MCF 10A (cell line): ENCODE data around the gene TBC1D9B. TPM values are rescaled to one million over a fixed set of nuclear protein-coding genes. Genes with fewer than 3 reads are reported as not detected.

Experiments
- BruUV-seq: library from RNA; stranded (reverse); fragments of 400-500 nt; replicated peaks from 2 replicates; lab custom pipeline; 2021; lab: Mats Ljungman, UMichigan
- CTCF ChIA-PET: fragments of 300-600 bp; sonication (Branson Sonifier 250); formaldehyde crosslinking; extraction: SDS; loops from one replicate; lab custom pipeline; 2021; ENCODE audit warnings: antibody characterized with exemption, inconsistent platforms; lab: Yijun Ruan, JAX
- POLR2A ChIA-PET: fragments of 300-600, 350-650 bp; sonication (Branson Sonifier 250); formaldehyde crosslinking; extraction: SDS; loops from one replicate; lab custom pipeline; 2020; ENCODE audit warnings: antibody characterized with exemption, inconsistent platforms; lab: Yijun Ruan, JAX
- DNase-seq: peaks from one replicate; pipeline ENCODE4 v3.0.0-alpha.2; 2018; ENCODE audit not compliant: unreplicated experiment
- H3K27ac Mint-ChIP-seq: one replicate; pipeline ENCODE4 v1.8.0; 2022; ENCODE audit warnings: mild to moderate bottlenecking, low read depth, mixed read lengths; ENCODE audit not compliant: unreplicated experiment
- H3K27me3 Mint-ChIP-seq: one replicate; pipeline ENCODE4 v1.8.0; 2022; ENCODE audit warnings: mixed read lengths; ENCODE audit not compliant: insufficient read depth, unreplicated experiment
- H3K36me3 Mint-ChIP-seq: one replicate; pipeline ENCODE4 v1.8.0; 2022; ENCODE audit warnings: mild to moderate bottlenecking, moderate library complexity, mixed read lengths; ENCODE audit not compliant: insufficient read depth, unreplicated experiment
- H3K4me1 Mint-ChIP-seq: one replicate; pipeline ENCODE4 v1.8.0; 2022; ENCODE audit warnings: mixed read lengths; ENCODE audit not compliant: insufficient read depth, unreplicated experiment
- H3K4me3 Mint-ChIP-seq: one replicate; pipeline ENCODE4 v1.8.0; 2022; ENCODE audit warnings: mild to moderate bottlenecking, moderate library complexity, mixed read lengths; ENCODE audit not compliant: unreplicated experiment
- H3K9me3 Mint-ChIP-seq: one replicate; pipeline ENCODE4 v1.8.0; 2022; ENCODE audit warnings: mixed read lengths; ENCODE audit not compliant: unreplicated experiment
- CTCF ChIP-seq: fragments of 200-600 bp; IDR thresholded peaks from one replicate; pipeline ENCODE4 v1.8.0; 2022; ENCODE audit warnings: antibody characterized with exemption, mild to moderate bottlenecking; ENCODE audit not compliant: unreplicated experiment
- intact Hi-C: fragments of 100-400 bp; cut with micrococcal nuclease; formaldehyde crosslinking; loops from 2 replicates; pipeline ENCODE4 v1.14.1; 2022
- total RNA-seq: library from RNA; stranded (reverse); gene quantifications from 2 replicates; pipeline ENCODE4 v1.2.3, GENCODE V29; 2022

TBC1D9B gene
- total RNA-seq, 1 experiment from 2014 or later, result 162 TPM

DNA sequence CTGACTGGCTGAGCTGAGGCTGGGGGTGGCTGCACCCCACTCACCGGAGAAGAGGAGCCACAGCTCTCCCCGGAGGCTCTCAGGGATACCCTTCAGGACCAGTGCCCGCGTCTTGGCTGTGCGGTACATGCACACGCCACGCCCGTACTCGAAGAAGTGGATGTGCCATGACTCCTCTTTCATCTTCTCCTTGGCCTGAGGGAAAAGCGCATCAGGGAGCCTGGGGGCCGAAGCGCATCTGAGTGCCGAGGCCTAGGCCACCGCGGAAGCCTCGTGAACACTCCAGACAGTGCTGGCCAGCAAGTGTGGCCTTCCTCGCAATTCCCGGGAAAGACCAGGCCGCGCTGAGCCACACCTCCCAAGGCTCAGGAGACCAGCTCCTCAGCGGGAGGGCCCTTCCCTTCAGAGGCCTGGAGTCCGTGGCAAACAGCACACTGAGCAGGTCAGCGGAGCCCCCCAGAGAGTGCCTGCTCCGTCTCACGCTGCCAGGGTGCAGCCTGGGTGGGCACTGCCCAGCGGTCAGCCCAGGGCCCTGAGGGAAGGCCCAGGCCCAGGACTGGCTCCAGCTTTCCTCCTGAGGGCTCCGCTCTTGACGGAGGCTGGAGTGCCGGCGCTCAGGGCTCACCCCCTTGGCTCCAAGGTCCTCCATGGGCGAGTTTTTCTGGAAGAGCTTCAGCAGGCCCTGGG lies 28.6 kb downstream of the TBC1D9B start:
- H3K9me3 Mint-ChIP-seq, result peaks cover 9% of the 10 kb centered on the region
- ChIA-PET POLR2A (interaction anchor here (1.4 kb wide), 1 partner anchor 10 kb away, joined by 4 read pairs; no protein-coding TSS in a partner anchor), CTCF (no interaction called here)
- H3K36me3 Mint-ChIP-seq, result peaks cover 55% of the 10 kb centered on the region
- no peak for TF ChIP-seq CTCF
- no peak overlapping the region for H3K27ac Mint-ChIP-seq
- no peaks in the 10 kb centered on the region for H3K27me3 Mint-ChIP-seq
- H3K4me1 Mint-ChIP-seq, result no peaks in the 10 kb centered on the region
- no TSS peak for BruUV-seq
- no peak overlapping the region for H3K4me3 Mint-ChIP-seq
- intact Hi-C loops, result no loop called here
- no peak for DNase-seq

DNA sequence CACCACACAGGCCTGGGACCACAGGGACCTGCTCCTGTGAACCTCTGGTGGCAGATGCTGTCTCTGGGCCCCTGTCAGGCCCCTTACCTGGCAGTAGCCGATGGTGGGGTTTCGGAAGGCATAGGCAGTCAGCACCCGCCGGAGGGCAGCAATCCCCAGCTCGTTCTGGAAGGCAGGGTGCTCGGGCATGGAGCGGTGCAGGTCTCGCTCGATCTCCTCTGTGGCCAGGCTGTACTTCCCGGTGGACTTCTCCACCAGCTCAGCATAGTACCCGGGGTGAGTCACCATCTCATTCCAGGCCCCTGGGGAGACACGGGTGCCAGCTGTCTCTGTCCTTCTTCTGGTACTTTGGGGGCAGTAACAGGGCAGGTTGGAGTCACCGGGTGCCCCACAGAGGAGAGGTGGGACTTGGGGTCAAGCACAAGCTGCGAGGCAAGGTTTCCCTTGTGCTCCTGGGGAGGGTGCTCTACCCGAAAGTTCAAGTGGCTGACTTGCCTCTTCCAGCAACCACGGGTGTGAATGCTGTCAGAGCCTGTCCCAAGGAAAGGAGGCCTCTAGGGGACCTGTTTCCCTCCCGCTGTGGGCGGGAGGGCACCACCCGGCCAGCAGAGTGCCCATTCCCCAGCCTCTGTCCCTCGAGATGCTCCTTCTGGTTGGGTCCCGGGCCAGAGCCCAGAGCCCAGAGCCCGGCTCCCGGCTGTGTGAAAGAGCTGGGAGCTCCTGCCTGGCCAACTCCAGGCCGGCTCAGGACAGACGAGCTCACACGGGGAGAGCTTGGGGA lies 29.3 kb downstream of the TBC1D9B start:
- no peak overlapping the region for H3K27ac Mint-ChIP-seq
- POLR2A ChIA-PET, result interaction anchor here (1.4 kb wide), 2 partner anchors 9 to 28 kb away, joined by 3 to 4 read pairs; no protein-coding TSS in a partner anchor
- CTCF ChIA-PET, result interaction anchor here (0.6 kb wide), 2 partner anchors 195 to 255 kb away, joined by 3 read pairs; partner anchors contain the start of gene HNRNPH1
- peaks cover 5% of the 10 kb centered on the region for H3K9me3 Mint-ChIP-seq
- no peaks in the 10 kb centered on the region for H3K4me1 Mint-ChIP-seq
- intact Hi-C loops, result no loop called here
- BruUV-seq, result no TSS peak
- H3K4me3 Mint-ChIP-seq, result no peak overlapping the region
- no peak for TF ChIP-seq CTCF
- DNase-seq, result no peak
- no peaks in the 10 kb centered on the region for H3K27me3 Mint-ChIP-seq
- peaks cover 47% of the 10 kb centered on the region for H3K36me3 Mint-ChIP-seq

DNA sequence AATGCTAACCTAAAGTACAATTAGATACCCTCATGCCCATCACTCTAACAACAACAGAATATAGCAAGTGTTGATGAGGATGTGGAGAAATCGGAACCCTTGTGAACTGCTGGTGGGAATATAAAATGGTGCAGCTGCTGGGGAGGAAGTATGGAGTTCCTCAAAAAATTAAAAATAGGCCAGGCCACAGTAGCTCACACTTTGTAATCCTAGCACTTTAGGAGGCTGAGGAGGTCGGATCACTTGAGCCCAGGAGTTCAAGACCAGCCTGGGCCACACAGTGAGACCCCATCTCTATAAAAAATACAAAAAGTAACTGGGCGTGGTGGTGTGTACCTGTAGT lies 31.1 kb downstream of the TBC1D9B start:
- TF ChIP-seq CTCF, result no peak
- no peak overlapping the region for H3K27ac Mint-ChIP-seq
- H3K9me3 Mint-ChIP-seq, result no peaks in the 10 kb centered on the region
- H3K4me3 Mint-ChIP-seq, result no peak overlapping the region
- no TSS peak for BruUV-seq
- H3K27me3 Mint-ChIP-seq, result no peaks in the 10 kb centered on the region
- intact Hi-C loops, result no loop called here
- ChIA-PET CTCF (interaction anchor here (0.7 to 0.8 kb wide), 2 partner anchors 9 to 31 kb away, joined by 3 read pairs; no protein-coding TSS in a partner anchor), POLR2A (interaction anchor here (0.6 to 1.4 kb wide), 4 partner anchors 8 to 32 kb away, joined by 3 to 4 read pairs (median 3); no protein-coding TSS in a partner anchor)
- H3K36me3 Mint-ChIP-seq, result peaks cover 55% of the 10 kb centered on the region
- no peak for DNase-seq
- no peaks in the 10 kb centered on the region for H3K4me1 Mint-ChIP-seq
